Left ventricle myocardium inferior (tissue), 1 donor: ENCODE data around the gene DLG2. TPM values are rescaled to one million over a fixed set of nuclear protein-coding genes. Genes with fewer than 3 reads are reported as not detected.

Experiments used
- DNase-seq: peaks from one replicate; pipeline ENCODE4 v3.0.0-alpha.2; 2020
- H3K27ac ChIP-seq: fragments of 200-600 bp; replicated peaks from 2 replicates; pipeline ENCODE4 v1.8.0; 2021
- H3K27me3 ChIP-seq: fragments of 200-600 bp; 2 replicates; pipeline ENCODE4 v1.8.0; 2021; ENCODE audit warnings: low read depth
- H3K36me3 ChIP-seq: fragments of 200-600 bp; 2 replicates; pipeline ENCODE4 v1.8.0; 2021
- H3K4me1 ChIP-seq: fragments of 200-600 bp; 2 replicates; pipeline ENCODE4 v1.8.0; 2021
- H3K4me3 ChIP-seq: fragments of 200-600 bp; 2 replicates; pipeline ENCODE4 v1.8.0; 2021; ENCODE audit warnings: mild to moderate bottlenecking, moderate library complexity
- H3K9me3 ChIP-seq: fragments of 200-600 bp; replicated peaks from 2 replicates; pipeline ENCODE4 v1.8.0; 2021
- CTCF ChIP-seq: fragments of 200-600 bp; IDR thresholded peaks from 2 replicates; pipeline ENCODE4 v1.8.0; 2021; ENCODE audit warnings: antibody characterized with exemption, mild to moderate bottlenecking, borderline replicate concordance
- intact Hi-C: fragments of 100-400 bp; cut with micrococcal nuclease; formaldehyde crosslinking; loops from one replicate; pipeline ENCODE4 v1.11.0; 2022
- total RNA-seq: library from RNA; stranded (reverse); fragmentation: NEBNext Ultra II Directional; extraction: Animal tissue kit (Norgen Biotek cat#: 25700); gene quantifications from one replicate; pipeline ENCODE4 v1.2.1, GENCODE V29; 2021
- donor health status: DM: no; HTN: yes; CAD: no; lungs with severe emphysema.

DLG2 gene
- total RNA-seq, 1 donor from 2014 or later: 6.5 TPM

- H3K4me1 ChIP-seq: peaks cover 17% of the 10 kb centered on the region
- DNase-seq: no peak
- intact Hi-C loops: no loop called here
- no peak overlapping the region for H3K4me3 ChIP-seq
- no peaks in the 10 kb centered on the region for H3K36me3 ChIP-seq
- no peaks in the 10 kb centered on the region for H3K27me3 ChIP-seq
- TF ChIP-seq CTCF: no peak
- no peaks in the 10 kb centered on the region for H3K9me3 ChIP-seq
- no peak overlapping the region for H3K27ac ChIP-seq
Observed at GRCh38 chr11:83725728-83726127, 1901.4 kb downstream of the DLG2 start.

- Histone ChIP-seq H3K4me1 (peaks cover 17% of the 10 kb centered on the region), H3K36me3 (no peaks in the 10 kb centered on the region), H3K4me3 (peak overlapping the region; percentile 62), H3K27ac (no peak overlapping the region), H3K27me3 (no peaks in the 10 kb centered on the region), H3K9me3 (no peaks in the 10 kb centered on the region)
- TF ChIP-seq CTCF: no peak
- DNase-seq: no peak
- intact Hi-C loops: no loop called here
Observed at GRCh38 chr11:83725269-83725560, 1901.9 kb downstream of the DLG2 start.

- Histone ChIP-seq H3K27me3 (no peaks in the 10 kb centered on the region), H3K9me3 (no peaks in the 10 kb centered on the region), H3K36me3 (no peaks in the 10 kb centered on the region), H3K4me3 (peak overlapping the region; percentile 62), H3K4me1 (peaks cover 17% of the 10 kb centered on the region), H3K27ac (no peak overlapping the region)
- DNase-seq: no peak
- intact Hi-C loops: no loop called here
- peak; percentile 62 for TF ChIP-seq CTCF
Observed at GRCh38 chr11:83723999-83724398, 1903.1 kb downstream of the DLG2 start.

GRCh38 chr11:83722392-83723119 is 1904.6 kb downstream of the DLG2 start:
- no peak for TF ChIP-seq CTCF
- no peak for DNase-seq
- no peaks in the 10 kb centered on the region for H3K36me3 ChIP-seq
- no peaks in the 10 kb centered on the region for H3K27me3 ChIP-seq
- intact Hi-C loops: no loop called here
- no peak overlapping the region for H3K4me3 ChIP-seq
- H3K27ac ChIP-seq: no peak overlapping the region
- H3K4me1 ChIP-seq: peaks cover 17% of the 10 kb centered on the region
- no peaks in the 10 kb centered on the region for H3K9me3 ChIP-seq

- Histone ChIP-seq H3K4me1 (peaks cover 17% of the 10 kb centered on the region), H3K27me3 (no peaks in the 10 kb centered on the region), H3K27ac (no peak overlapping the region), H3K9me3 (no peaks in the 10 kb centered on the region), H3K4me3 (no peak overlapping the region), H3K36me3 (no peaks in the 10 kb centered on the region)
- intact Hi-C loops: no loop called here
- no peak for DNase-seq
- TF ChIP-seq CTCF: no peak
Observed at GRCh38 chr11:83721263-83721662, 1905.9 kb downstream of the DLG2 start.
